ENCODE measurements around the gene GPR176.

The GPR176 gene

GRCh38 chr15:39919748-39920509, at the start of gene GPR176:
Gene GPR176 (minus strand): TSS chr15:39920266. CDS start chr15:39920026, 240 bp downstream.
- H3K4me3 ChIP-seq (ENCODE audit: low read depth, low read length) = peak within 1 kb of the TSS; percentile 67
- no peak for TF ChIP-seq CTCF (IDR thresholded peaks at IDR 0.05; ENCODE audit: control insufficient read depth, extremely low read depth, insufficient read depth)
- DNase-seq (ENCODE audit: low read depth) = no peak

- H3K4me3 ChIP-seq (ENCODE audit: low read depth, low read length) = no peak overlapping the region
- no peak for TF ChIP-seq CTCF (IDR thresholded peaks at IDR 0.05; ENCODE audit: control insufficient read depth, extremely low read depth, insufficient read depth)
- DNase-seq (ENCODE audit: low read depth) = no peak
Observed at GRCh38 chr15:39969002-39969394, 48.9 kb upstream of the GPR176 start.

DNA sequence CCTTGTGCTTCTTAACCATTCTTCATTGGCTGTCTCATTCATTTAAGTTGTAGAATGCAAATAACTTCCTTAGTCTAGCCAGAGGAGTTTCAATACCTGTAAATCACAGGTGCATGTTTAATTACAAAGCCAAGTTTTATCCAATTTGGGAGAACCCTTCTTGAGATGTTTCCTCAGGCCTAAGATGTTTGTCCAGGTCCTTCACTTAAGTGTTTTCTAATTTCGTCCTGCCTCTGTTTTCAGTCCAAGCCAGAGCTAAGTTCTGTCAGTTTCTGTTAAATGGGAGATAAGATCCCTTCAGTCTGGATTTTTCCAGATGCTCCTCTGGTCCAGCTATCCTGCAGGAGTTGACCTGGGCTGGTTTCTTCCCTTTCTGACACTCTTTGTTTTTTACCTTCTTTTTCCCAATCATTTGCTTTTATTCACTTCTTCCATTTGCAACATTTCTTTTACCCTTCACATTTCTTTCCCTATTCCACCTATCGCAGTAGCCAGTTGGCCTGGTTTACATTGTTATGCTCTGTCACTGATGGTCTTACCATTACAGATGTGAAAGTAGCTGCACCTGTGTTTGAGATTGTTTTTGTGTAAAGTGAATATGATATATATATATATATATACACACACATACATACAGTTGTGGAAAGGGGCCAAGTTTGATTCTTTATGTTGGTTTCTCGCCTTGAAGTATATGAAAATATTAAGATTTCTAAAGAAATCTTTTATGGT, 48.4 kb upstream of the GPR176 start:
- TF ChIP-seq CTCF (IDR thresholded peaks at IDR 0.05; ENCODE audit: control insufficient read depth, extremely low read depth, insufficient read depth) = no peak
- no peak overlapping the region for H3K4me3 ChIP-seq (ENCODE audit: low read depth, low read length)
- DNase-seq (ENCODE audit: low read depth) = no peak

- no peak for TF ChIP-seq CTCF (IDR thresholded peaks at IDR 0.05; ENCODE audit: control insufficient read depth, extremely low read depth, insufficient read depth)
- no peak for DNase-seq (ENCODE audit: low read depth)
- H3K4me3 ChIP-seq (ENCODE audit: low read depth, low read length) = no peak overlapping the region
Observed at GRCh38 chr15:39966521-39966920, 46.5 kb upstream of the GPR176 start.

- peak; percentile 41 for DNase-seq (ENCODE audit: low read depth)
- no peak for TF ChIP-seq CTCF (IDR thresholded peaks at IDR 0.05; ENCODE audit: control insufficient read depth, extremely low read depth, insufficient read depth)
- no peak overlapping the region for H3K4me3 ChIP-seq (ENCODE audit: low read depth, low read length)
Observed at GRCh38 chr15:39963786-39964185, 43.7 kb upstream of the GPR176 start.

- no peak for DNase-seq (ENCODE audit: low read depth)
- TF ChIP-seq CTCF (IDR thresholded peaks at IDR 0.05; ENCODE audit: control insufficient read depth, extremely low read depth, insufficient read depth) = no peak
- H3K4me3 ChIP-seq (ENCODE audit: low read depth, low read length) = no peak overlapping the region
Observed at GRCh38 chr15:39961051-39961450, 41.0 kb upstream of the GPR176 start.
